Astrocyte (in vitro differentiated cells and primary cell): Measurements from ENCODE around the gene USP22. TPM values are rescaled to one million over a fixed set of nuclear protein-coding genes. Genes with fewer than 3 reads are reported as not detected.

Source experiments
- DNase-seq: peaks from one replicate; pipeline ENCODE4 v3.0.0-alpha.2; 2010; ENCODE audit warnings: low read depth
- FAIRE-seq: peaks from 2 replicates; lab custom pipeline; 2011; peaks lifted over from hg19 to GRCh38; lab: Jason Lieb, UNC
- H2AFZ ChIP-seq: 2 replicates; pipeline ENCODE4 v1.6.0; 2012; ENCODE audit warnings: low read depth, low read length, inconsistent platforms
- H3K27ac ChIP-seq: 2 replicates; pipeline ENCODE4 v1.5.1; 2011; ENCODE audit warnings: low read depth, low read length, inconsistent platforms
- H3K27me3 ChIP-seq: 2 replicates; pipeline ENCODE4 v1.6.0; 2011; ENCODE audit warnings: low read length, inconsistent platforms; ENCODE audit not compliant: insufficient read depth
- H3K36me3 ChIP-seq: 2 replicates; pipeline ENCODE4 v1.5.1; 2011; ENCODE audit warnings: low read length, inconsistent platforms; ENCODE audit not compliant: insufficient read depth
- H3K4me1 ChIP-seq: 2 replicates; pipeline ENCODE4 v1.5.1; 2011; ENCODE audit warnings: low read length, inconsistent platforms; ENCODE audit not compliant: insufficient read depth
- H3K4me2 ChIP-seq: 2 replicates; pipeline ENCODE4 v1.6.0; 2012; ENCODE audit warnings: low read length, inconsistent platforms
- H3K4me3 ChIP-seq: 2 replicates; pipeline ENCODE4 v1.5.1; 2011; ENCODE audit warnings: low read depth, mild to moderate bottlenecking, low read length, inconsistent platforms; ENCODE audit not compliant: insufficient read depth
- H3K79me2 ChIP-seq: 2 replicates; pipeline ENCODE4 v1.6.0; 2012; ENCODE audit warnings: mild to moderate bottlenecking, low read length, inconsistent platforms; ENCODE audit not compliant: insufficient read depth
- H3K9ac ChIP-seq: 2 replicates; pipeline ENCODE4 v1.6.0; 2012; ENCODE audit warnings: mild to moderate bottlenecking, low read length, inconsistent platforms
- H3K9me3 ChIP-seq: 2 replicates; pipeline ENCODE4 v1.5.1; 2012; ENCODE audit warnings: low read depth, mild to moderate bottlenecking, low read length, inconsistent platforms; ENCODE audit not compliant: insufficient read depth
- H4K20me1 ChIP-seq: 2 replicates; pipeline ENCODE4 v1.6.0; 2012; ENCODE audit warnings: low read length, inconsistent platforms; ENCODE audit not compliant: insufficient read depth
- H3K27ac Mint-ChIP-seq: one replicate; pipeline ENCODE4 v1.8.0; 2021; ENCODE audit warnings: mild to moderate bottlenecking, mixed read lengths; ENCODE audit not compliant: unreplicated experiment
- H3K27me3 Mint-ChIP-seq: one replicate; pipeline ENCODE4 v1.8.0; 2021; ENCODE audit warnings: low read depth, mixed read lengths; ENCODE audit not compliant: unreplicated experiment
- H3K36me3 Mint-ChIP-seq: one replicate; pipeline ENCODE4 v1.8.0; 2021; ENCODE audit warnings: low read depth, mixed read lengths; ENCODE audit not compliant: unreplicated experiment
- H3K4me1 Mint-ChIP-seq: one replicate; pipeline ENCODE4 v1.8.0; 2021; ENCODE audit warnings: low read depth, mixed read lengths; ENCODE audit not compliant: unreplicated experiment
- H3K4me3 Mint-ChIP-seq: one replicate; pipeline ENCODE4 v1.8.0; 2021; ENCODE audit warnings: mild to moderate bottlenecking, moderate library complexity, mixed read lengths; ENCODE audit not compliant: unreplicated experiment
- H3K9me3 Mint-ChIP-seq: one replicate; pipeline ENCODE4 v1.8.0; 2021; ENCODE audit warnings: mild to moderate bottlenecking, mixed read lengths; ENCODE audit not compliant: unreplicated experiment
- EZH2 ChIP-seq: IDR thresholded peaks from 2 replicates; pipeline ENCODE4 v1.6.1; 2012; ENCODE audit warnings: mild to moderate bottlenecking, low read length, inconsistent platforms; ENCODE audit not compliant: insufficient read depth
- total RNA-seq: library from RNA; stranded (reverse); gene quantifications from 2 replicates; pipeline ENCODE4 v1.2.1, GENCODE V29; 2021
- TF ChIP-seq, protein P1 (sequence below): IDR thresholded peaks from 2 replicates; pipeline ENCODE4 v1.5.1; 2011; ENCODE audit warnings: low read depth, mild to moderate bottlenecking, inconsistent platforms, low read length, moderate library complexity; ENCODE audit not compliant: insufficient read depth

Gene USP22
- total RNA-seq, 1 donor from 2014 or later, result 266 TPM

DNA sequence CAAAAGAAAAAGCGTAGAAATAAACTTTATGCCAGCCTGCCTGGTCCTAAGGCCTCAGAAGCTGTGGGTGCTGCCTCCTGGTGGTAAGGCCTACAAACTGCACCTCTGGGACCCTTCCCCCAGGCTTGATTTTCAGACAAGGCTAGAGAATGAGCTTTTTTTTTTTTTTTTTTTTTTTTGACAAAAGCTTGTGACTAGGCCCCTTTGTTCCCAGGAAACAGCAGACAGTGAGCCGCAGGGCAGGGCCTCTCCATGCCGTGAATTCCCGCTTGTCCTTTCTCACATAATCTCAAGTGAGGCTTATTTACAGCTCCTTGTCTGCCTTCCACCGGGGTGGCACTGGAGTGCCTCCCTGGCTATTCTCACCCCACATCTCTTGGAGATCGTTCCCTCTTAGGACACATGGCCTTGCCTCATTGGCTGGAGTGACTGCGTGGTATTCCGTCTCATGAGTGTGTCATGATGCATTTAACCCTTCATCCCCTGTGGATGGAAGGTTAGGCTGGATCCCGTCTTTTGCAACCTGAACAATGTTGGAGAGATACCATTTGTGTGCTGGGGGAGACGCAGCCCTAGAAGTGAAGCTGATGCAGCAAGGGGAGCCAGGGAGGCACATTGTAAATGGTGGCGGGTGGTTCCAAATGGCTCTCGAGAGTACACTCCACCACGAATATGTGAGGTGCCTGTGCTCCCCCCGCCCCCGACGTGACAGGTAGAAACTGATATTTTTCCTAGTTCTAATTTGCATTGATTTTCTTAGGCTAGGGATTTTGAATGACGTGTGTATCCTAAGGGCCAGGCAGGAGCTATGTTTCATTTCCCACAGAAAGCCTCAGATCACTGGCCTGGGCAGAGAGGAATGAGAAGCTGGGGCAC is 49.6 kb downstream of the USP22 start:
- peaks cover 2% of the 10 kb centered on the region for H3K9me3 ChIP-seq
- H3K4me2 ChIP-seq, result peak overlapping the region; percentile 47
- TF ChIP-seq, protein P1, sequence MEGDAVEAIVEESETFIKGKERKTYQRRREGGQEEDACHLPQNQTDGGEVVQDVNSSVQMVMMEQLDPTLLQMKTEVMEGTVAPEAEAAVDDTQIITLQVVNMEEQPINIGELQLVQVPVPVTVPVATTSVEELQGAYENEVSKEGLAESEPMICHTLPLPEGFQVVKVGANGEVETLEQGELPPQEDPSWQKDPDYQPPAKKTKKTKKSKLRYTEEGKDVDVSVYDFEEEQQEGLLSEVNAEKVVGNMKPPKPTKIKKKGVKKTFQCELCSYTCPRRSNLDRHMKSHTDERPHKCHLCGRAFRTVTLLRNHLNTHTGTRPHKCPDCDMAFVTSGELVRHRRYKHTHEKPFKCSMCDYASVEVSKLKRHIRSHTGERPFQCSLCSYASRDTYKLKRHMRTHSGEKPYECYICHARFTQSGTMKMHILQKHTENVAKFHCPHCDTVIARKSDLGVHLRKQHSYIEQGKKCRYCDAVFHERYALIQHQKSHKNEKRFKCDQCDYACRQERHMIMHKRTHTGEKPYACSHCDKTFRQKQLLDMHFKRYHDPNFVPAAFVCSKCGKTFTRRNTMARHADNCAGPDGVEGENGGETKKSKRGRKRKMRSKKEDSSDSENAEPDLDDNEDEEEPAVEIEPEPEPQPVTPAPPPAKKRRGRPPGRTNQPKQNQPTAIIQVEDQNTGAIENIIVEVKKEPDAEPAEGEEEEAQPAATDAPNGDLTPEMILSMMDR, result peak; percentile 99
- no peak for TF ChIP-seq EZH2
- no peaks in the 10 kb centered on the region for H3K9me3 Mint-ChIP-seq
- H2AFZ ChIP-seq, result peak overlapping the region; percentile 14
- H3K4me3 ChIP-seq, result no peak overlapping the region
- H3K27ac Mint-ChIP-seq, result peak overlapping the region; percentile 93
- peak overlapping the region; percentile 70 for H3K9ac ChIP-seq
- DNase-seq (peak; percentile 52), FAIRE-seq (no peak)
- H4K20me1 ChIP-seq, result peaks cover 15% of the 10 kb centered on the region
- peaks cover 4% of the 10 kb centered on the region for H3K4me1 ChIP-seq
- no peaks in the 10 kb centered on the region for H3K27me3 ChIP-seq
- H3K27me3 Mint-ChIP-seq, result peaks cover 9% of the 10 kb centered on the region
- peaks cover 6% of the 10 kb centered on the region for H3K36me3 Mint-ChIP-seq
- no peaks in the 10 kb centered on the region for H3K79me2 ChIP-seq
- H3K36me3 ChIP-seq, result no peaks in the 10 kb centered on the region
- H3K4me3 Mint-ChIP-seq, result no peak overlapping the region
- peaks cover 4% of the 10 kb centered on the region for H3K4me1 Mint-ChIP-seq
- peak overlapping the region; percentile 35 for H3K27ac ChIP-seq

DNA sequence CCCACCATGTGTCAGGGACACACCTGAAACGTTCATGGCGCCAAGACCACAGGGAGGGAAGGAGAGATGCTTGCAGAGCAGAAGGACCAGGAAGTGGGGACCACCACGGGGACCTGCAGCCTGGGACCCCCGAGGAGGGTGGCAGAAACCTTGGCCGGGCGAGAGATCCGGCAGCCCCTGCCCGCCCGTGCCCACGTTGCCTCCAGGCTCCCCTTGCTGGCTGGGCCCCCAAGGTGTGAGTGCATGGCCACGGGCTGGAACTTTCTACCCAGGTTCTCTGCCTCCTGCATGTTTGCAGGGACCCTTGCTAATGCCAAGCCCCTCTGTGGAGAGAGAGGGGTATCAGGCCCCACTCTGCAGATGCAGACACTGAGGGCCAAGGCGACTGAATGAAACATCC is 50.4 kb downstream of the USP22 start:
- Histone ChIP-seq H2AFZ (no peak overlapping the region), H3K4me3 (no peak overlapping the region), H3K36me3 (no peaks in the 10 kb centered on the region), H3K27ac (no peak overlapping the region), H3K4me2 (peak overlapping the region; percentile 47), H3K27me3 (no peaks in the 10 kb centered on the region), H3K79me2 (no peaks in the 10 kb centered on the region), H4K20me1 (peaks cover 6% of the 10 kb centered on the region), H3K9ac (peak overlapping the region; percentile 70), H3K9me3 (peaks cover 2% of the 10 kb centered on the region), H3K4me1 (peaks cover 4% of the 10 kb centered on the region)
- Mint-ChIP-seq H3K27ac (no peak overlapping the region), H3K4me1 (peaks cover 4% of the 10 kb centered on the region), H3K4me3 (no peak overlapping the region), H3K36me3 (peaks cover 7% of the 10 kb centered on the region), H3K27me3 (peaks cover 9% of the 10 kb centered on the region), H3K9me3 (no peaks in the 10 kb centered on the region)
- DNase-seq, result no peak
- TF ChIP-seq, protein P1, result no peak
- no peak for FAIRE-seq
